Mucosa of descending colon (tissue), 3 donors: ENCODE measurements around the gene MGAT5. TPM values are rescaled to one million over a fixed set of nuclear protein-coding genes. Genes with fewer than 3 reads are reported as not detected.

Experiments
- ATAC-seq: fragments of 200-7000 bp; cut with Tn5 transposase; one replicate; pipeline ENCODE4 v1.9.1; 2020; ENCODE audit warnings: mild to moderate bottlenecking, moderate library complexity
- DNase-seq, 3 donors: peaks; one replicate each; pipeline ENCODE4 v3.0.0-alpha.2; 2020
- H3K36me3 ChIP-seq: fragments of 200-600 bp; one replicate; pipeline ENCODE4 v1.8.0; 2021; ENCODE audit warnings: low read depth, mild to moderate bottlenecking
- H3K4me1 ChIP-seq: fragments of 200-600 bp; one replicate; pipeline ENCODE4 v1.8.0; 2021; ENCODE audit warnings: low read depth, mild to moderate bottlenecking
- H3K4me3 ChIP-seq: fragments of 200-600 bp; one replicate; pipeline ENCODE4 v1.8.0; 2021; ENCODE audit warnings: mild to moderate bottlenecking
- H3K9me3 ChIP-seq: fragments of 200-600 bp; one replicate; pipeline ENCODE4 v1.8.0; 2021; ENCODE audit warnings: mild to moderate bottlenecking
- intact Hi-C, 2 donors: fragments of 100-400 bp; cut with DNase I in 1 of 2; cut with micrococcal nuclease in 1 of 2; formaldehyde crosslinking; loops; one replicate each; pipeline versions ENCODE4 v1.11.0 to v1.11.1; 2022; cut with DNase I, micrococcal nuclease
- total RNA-seq, 3 donors: library from RNA; stranded (reverse); fragmentation: NEBNext Ultra II Directional in 2 of 3; extraction: Animal tissue kit (Norgen Biotek cat#: 25700) in 2 of 3; gene quantifications; one replicate each; pipeline versions ENCODE4 v1.2.1 to v1.2.4, GENCODE V29; 2021 to 2023
- TF ChIP-seq, protein P1 (sequence below): fragments of 200-600 bp; IDR thresholded peaks from one replicate; pipeline ENCODE4 v1.8.0; 2022; ENCODE audit warnings: antibody characterized with exemption, mild to moderate bottlenecking
- donor health status: DM: no; HTN: no; CAD: no; lungs with moderate emphysema.
- donor health status: DM: no; HTN: no; CAD: no.
- donor health status: DM: no; HTN: yes; CAD: no.

The MGAT5 gene
- total RNA-seq, 3 donors from 2014 or later, result 56.5 to 75.5 (median 69.7) TPM

DNA sequence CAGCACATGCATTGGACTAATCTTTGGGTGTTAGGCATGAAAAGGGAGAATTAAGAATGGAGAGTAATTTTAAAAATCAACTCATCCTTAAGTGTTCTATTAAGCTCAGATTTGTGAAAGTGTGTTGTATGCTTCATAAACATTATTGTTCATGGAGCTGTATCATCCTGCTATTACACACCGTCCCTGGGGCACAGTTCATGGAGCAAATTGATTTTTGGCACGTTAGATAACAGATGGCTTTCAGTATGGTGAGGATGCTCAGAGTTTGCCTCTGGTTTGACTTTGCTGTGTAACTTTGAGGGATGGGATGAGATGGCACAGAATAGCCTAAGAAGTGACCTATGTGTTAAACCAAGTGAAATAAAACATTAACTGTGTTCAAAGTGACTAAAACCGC lies 97.1 kb downstream of the MGAT5 start:
- intact Hi-C loops, result no loop called here
- Histone ChIP-seq H3K4me1 (no peaks in the 10 kb centered on the region), H3K9me3 (no peaks in the 10 kb centered on the region), H3K4me3 (no peak overlapping the region), H3K36me3 (no peaks in the 10 kb centered on the region)
- ATAC-seq (no peak), DNase-seq (no peak)
- TF ChIP-seq, protein P1, sequence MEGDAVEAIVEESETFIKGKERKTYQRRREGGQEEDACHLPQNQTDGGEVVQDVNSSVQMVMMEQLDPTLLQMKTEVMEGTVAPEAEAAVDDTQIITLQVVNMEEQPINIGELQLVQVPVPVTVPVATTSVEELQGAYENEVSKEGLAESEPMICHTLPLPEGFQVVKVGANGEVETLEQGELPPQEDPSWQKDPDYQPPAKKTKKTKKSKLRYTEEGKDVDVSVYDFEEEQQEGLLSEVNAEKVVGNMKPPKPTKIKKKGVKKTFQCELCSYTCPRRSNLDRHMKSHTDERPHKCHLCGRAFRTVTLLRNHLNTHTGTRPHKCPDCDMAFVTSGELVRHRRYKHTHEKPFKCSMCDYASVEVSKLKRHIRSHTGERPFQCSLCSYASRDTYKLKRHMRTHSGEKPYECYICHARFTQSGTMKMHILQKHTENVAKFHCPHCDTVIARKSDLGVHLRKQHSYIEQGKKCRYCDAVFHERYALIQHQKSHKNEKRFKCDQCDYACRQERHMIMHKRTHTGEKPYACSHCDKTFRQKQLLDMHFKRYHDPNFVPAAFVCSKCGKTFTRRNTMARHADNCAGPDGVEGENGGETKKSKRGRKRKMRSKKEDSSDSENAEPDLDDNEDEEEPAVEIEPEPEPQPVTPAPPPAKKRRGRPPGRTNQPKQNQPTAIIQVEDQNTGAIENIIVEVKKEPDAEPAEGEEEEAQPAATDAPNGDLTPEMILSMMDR, result no peak

DNA sequence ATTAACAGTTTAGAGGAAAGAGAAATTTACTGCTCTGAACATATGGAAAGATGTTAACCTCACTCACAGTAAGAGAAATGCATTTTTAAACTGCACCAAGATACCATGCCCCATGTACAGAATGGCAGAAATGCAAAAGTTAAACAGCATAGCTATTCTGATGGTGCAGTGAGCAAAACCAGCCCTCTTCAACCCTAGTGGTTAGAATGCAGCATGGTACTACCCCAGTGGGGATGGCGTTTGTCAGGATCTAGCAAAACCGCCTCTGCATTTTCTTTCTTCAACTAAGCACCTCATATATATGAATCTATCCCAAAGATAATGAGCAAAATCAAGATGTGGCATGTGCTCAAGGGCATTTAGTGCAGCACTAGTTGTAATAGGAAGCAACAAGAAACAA lies 98.0 kb downstream of the MGAT5 start:
- intact Hi-C loops, result no loop called here
- no peaks in the 10 kb centered on the region for H3K36me3 ChIP-seq
- no peak for ATAC-seq

DNA sequence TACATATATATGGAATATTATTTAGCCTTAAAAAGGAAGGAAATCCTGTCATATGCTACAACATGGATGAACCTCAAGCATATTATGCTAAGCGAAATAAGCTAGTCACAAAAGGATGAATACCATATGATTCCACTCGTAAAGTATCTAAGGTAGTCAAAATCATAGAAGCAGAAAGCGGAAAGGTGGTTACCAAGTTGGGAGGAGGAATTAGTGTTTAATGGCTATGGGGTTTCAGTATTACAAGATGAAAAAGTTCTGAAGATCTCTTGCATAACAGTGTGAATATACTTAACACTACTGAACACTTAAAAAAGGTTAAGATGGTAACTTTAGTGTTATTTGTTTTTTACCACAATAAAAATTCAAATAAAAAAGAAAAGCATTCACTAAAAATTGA lies 99.0 kb downstream of the MGAT5 start:
- ATAC-seq (no peak), DNase-seq (no peak)
- no peaks in the 10 kb centered on the region for H3K4me1 ChIP-seq
- H3K9me3 ChIP-seq, result no peaks in the 10 kb centered on the region
- TF ChIP-seq, protein P1, result no peak
- H3K4me3 ChIP-seq, result no peak overlapping the region
- H3K36me3 ChIP-seq, result no peaks in the 10 kb centered on the region
- intact Hi-C loops, result no loop called here

More for the DNA sequence above, 98.0 kb downstream of the MGAT5 start:
- H3K4me3 ChIP-seq, result no peak overlapping the region
- TF ChIP-seq, protein P1, result no peak
- no peaks in the 10 kb centered on the region for H3K4me1 ChIP-seq
- H3K9me3 ChIP-seq, result no peaks in the 10 kb centered on the region
- no peak for DNase-seq

DNA sequence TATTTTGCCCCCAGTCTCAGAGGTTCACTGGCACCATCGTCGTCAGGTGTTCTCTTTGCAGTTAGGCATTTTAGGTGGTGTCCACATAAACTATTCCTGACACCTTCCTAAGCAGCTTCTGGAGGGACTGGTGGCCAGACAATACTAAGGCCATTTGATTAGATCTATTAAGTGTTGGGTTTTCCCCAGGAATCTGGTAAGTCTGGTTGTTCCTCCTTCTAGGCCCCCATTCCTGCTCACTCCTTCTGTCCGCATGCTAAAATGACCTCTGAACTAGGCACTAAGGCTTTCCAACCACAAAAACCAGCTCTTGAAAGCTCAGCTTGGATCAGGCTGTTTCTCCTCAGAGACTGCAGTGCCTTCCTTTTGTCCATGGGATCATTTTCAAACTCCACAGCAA lies 100.7 kb downstream of the MGAT5 start:
- intact Hi-C loops, result no loop called here
- DNase-seq, result no peak

DNA sequence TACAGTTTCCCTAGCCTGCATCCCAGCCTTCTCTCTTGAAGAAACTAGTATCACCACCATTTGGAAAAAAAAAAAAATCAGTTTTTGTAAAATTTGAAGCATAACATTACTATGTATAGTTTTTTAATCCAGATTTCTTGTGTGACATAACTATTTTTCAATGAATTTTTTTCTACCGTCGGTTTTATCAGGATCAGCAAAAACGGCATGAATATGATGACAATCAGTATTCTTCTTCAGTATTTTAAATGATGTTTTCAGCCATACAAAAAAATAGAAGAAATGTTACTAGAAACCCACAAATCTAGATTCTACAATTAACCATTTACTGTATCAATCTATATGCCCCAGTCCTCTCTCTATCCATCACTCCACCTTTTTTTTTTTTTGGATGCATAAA lies 103.9 kb downstream of the MGAT5 start:
- intact Hi-C loops, result no loop called here
- ATAC-seq, result no peak

More for the DNA sequence above, 100.7 kb downstream of the MGAT5 start:
- Histone ChIP-seq H3K4me3 (no peak overlapping the region), H3K36me3 (no peaks in the 10 kb centered on the region), H3K9me3 (no peaks in the 10 kb centered on the region), H3K4me1 (peaks cover 3% of the 10 kb centered on the region)
- no peak for ATAC-seq
- TF ChIP-seq, protein P1, result no peak

More for the DNA sequence above, 103.9 kb downstream of the MGAT5 start:
- no peak for DNase-seq
- Histone ChIP-seq H3K4me1 (peaks cover 11% of the 10 kb centered on the region), H3K9me3 (no peaks in the 10 kb centered on the region), H3K36me3 (no peaks in the 10 kb centered on the region), H3K4me3 (no peak overlapping the region)
- TF ChIP-seq, protein P1, result no peak
